SK-N-SH treated with all-trans-retinoic acid at 6 μM for 48 hours (cell line): Measurements from ENCODE around the gene NDUFB7.

Experiments
- ARNTL ChIP-seq: fragments of 450-650 bp; formaldehyde crosslinking; IDR thresholded peaks from 2 replicates; pipeline ENCODE4 v1.5.0; 2020; ENCODE audit warnings: low read depth, mild to moderate bottlenecking, moderate library complexity, borderline replicate concordance
- ISL1 ChIP-seq: fragments of 250-450 bp; sonication (Bioruptor Pico); IDR thresholded peaks from 2 replicates; pipeline ENCODE4 v2.1.2; 2022; ENCODE audit warnings: mild to moderate bottlenecking, moderate library complexity
- SNAI2 ChIP-seq: fragments of 250-450 bp; sonication (Bioruptor Pico); IDR thresholded peaks from 2 replicates; pipeline ENCODE4 v1.5.0; 2020; ENCODE audit warnings: mild to moderate bottlenecking, moderate library complexity
- ZFP3 ChIP-seq: fragments of 250-450 bp; sonication (Bioruptor Pico); IDR thresholded peaks from 2 replicates; pipeline ENCODE4 v1.5.0; 2020; ENCODE audit warnings: mild to moderate bottlenecking, moderate library complexity
- TF ChIP-seq, protein P1 (sequence below): fragments of 250-450 bp; sonication (Bioruptor Pico); IDR thresholded peaks from 2 replicates; pipeline ENCODE4 v1.8.0; 2020; ENCODE audit warnings: mild to moderate bottlenecking, moderate library complexity, borderline replicate concordance
- TF ChIP-seq, protein P2 (sequence below): fragments of 250-450 bp; sonication (Bioruptor Pico); IDR thresholded peaks from 2 replicates; pipeline ENCODE4 v1.5.1; 2020; ENCODE audit warnings: low read depth, mild to moderate bottlenecking, moderate library complexity
- TF ChIP-seq, protein P3 (sequence below): fragments of 250-450 bp; sonication (Bioruptor Pico); IDR thresholded peaks from 2 replicates; pipeline ENCODE4 v1.5.0; 2020; ENCODE audit warnings: mild to moderate bottlenecking, moderate library complexity

DNA sequence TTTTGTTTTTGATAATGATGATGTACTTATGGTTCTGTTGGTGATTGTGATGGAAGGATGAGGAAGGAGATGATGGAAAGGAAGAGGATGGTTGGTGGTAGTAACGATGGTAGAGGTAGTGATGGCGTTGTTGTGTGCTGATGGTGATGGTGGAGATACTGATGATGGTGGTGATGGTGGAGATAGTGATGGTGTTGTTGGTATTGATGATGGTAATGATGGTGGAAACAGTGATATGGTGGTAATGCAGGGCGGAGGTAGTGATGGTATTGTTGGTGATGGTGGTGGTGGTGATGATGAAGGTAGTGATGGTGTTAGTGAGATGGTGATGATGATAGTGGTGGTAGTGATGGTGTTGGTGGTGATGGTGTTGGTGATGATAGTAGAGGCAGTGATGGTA is 23.7 kb upstream of the NDUFB7 start:
- TF ChIP-seq, protein P1, sequence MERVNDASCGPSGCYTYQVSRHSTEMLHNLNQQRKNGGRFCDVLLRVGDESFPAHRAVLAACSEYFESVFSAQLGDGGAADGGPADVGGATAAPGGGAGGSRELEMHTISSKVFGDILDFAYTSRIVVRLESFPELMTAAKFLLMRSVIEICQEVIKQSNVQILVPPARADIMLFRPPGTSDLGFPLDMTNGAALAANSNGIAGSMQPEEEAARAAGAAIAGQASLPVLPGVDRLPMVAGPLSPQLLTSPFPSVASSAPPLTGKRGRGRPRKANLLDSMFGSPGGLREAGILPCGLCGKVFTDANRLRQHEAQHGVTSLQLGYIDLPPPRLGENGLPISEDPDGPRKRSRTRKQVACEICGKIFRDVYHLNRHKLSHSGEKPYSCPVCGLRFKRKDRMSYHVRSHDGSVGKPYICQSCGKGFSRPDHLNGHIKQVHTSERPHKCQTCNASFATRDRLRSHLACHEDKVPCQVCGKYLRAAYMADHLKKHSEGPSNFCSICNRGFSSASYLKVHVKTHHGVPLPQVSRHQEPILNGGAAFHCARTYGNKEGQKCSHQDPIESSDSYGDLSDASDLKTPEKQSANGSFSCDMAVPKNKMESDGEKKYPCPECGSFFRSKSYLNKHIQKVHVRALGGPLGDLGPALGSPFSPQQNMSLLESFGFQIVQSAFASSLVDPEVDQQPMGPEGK (CRISPR knock-in tag) = no peak
- TF ChIP-seq ZFP3 (CRISPR knock-in tag) = no peak
- TF ChIP-seq, protein P2, sequence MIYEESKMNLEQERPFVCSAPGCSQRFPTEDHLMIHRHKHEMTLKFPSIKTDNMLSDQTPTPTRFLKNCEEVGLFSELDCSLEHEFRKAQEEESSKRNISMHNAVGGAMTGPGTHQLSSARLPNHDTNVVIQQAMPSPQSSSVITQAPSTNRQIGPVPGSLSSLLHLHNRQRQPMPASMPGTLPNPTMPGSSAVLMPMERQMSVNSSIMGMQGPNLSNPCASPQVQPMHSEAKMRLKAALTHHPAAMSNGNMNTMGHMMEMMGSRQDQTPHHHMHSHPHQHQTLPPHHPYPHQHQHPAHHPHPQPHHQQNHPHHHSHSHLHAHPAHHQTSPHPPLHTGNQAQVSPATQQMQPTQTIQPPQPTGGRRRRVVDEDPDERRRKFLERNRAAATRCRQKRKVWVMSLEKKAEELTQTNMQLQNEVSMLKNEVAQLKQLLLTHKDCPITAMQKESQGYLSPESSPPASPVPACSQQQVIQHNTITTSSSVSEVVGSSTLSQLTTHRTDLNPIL (CRISPR knock-in tag) = no peak
- TF ChIP-seq ARNTL (CRISPR knock-in tag) = no peak
- TF ChIP-seq, protein P3, sequence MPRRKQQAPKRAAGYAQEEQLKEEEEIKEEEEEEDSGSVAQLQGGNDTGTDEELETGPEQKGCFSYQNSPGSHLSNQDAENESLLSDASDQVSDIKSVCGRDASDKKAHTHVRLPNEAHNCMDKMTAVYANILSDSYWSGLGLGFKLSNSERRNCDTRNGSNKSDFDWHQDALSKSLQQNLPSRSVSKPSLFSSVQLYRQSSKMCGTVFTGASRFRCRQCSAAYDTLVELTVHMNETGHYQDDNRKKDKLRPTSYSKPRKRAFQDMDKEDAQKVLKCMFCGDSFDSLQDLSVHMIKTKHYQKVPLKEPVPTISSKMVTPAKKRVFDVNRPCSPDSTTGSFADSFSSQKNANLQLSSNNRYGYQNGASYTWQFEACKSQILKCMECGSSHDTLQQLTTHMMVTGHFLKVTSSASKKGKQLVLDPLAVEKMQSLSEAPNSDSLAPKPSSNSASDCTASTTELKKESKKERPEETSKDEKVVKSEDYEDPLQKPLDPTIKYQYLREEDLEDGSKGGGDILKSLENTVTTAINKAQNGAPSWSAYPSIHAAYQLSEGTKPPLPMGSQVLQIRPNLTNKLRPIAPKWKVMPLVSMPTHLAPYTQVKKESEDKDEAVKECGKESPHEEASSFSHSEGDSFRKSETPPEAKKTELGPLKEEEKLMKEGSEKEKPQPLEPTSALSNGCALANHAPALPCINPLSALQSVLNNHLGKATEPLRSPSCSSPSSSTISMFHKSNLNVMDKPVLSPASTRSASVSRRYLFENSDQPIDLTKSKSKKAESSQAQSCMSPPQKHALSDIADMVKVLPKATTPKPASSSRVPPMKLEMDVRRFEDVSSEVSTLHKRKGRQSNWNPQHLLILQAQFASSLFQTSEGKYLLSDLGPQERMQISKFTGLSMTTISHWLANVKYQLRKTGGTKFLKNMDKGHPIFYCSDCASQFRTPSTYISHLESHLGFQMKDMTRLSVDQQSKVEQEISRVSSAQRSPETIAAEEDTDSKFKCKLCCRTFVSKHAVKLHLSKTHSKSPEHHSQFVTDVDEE = no peak
- TF ChIP-seq SNAI2 (CRISPR knock-in tag) = no peak
- no peak for TF ChIP-seq ISL1 (CRISPR knock-in tag)
